Cardiac fibroblast (primary cell): Measurements from ENCODE around the gene SUPT3H.
"Not testable (repeated sequence)": the region's sequence is repeated elsewhere in the genome, so short reads cannot be mapped to it uniquely, and the experiment has no call there.

Experiments used
- DNase-seq, 2 donors: peaks; one replicate each; pipeline versions ENCODE4 v3.0.0 to v3.0.0-alpha.2; 2010; ENCODE audit warnings: low read depth in 2 of 2
- H3K4me3 ChIP-seq, 2 donors: replicated peaks in 1 of 2; 1 replicate in 1 of 2; 2 replicates in 1 of 2; pipeline ENCODE4 v1.5.1; 2011; ENCODE audit warnings: low read depth in 2 of 2, low read length in 2 of 2, mild to moderate bottlenecking in 2 of 2, moderate library complexity in 1 of 2
- CTCF ChIP-seq: IDR thresholded peaks from one replicate; pipeline ENCODE4 v1.5.1; 2011; ENCODE audit warnings: low read depth, mild to moderate bottlenecking, low read length, inconsistent platforms

The SUPT3H gene

GRCh38 chr6:45047573-45047972 is 330.2 kb downstream of the SUPT3H start:
- TF ChIP-seq CTCF, result no peak
- no peak overlapping the region for H3K4me3 ChIP-seq
- DNase-seq, result no peak

GRCh38 chr6:45045253-45045601 is 332.5 kb downstream of the SUPT3H start:
- no peak for TF ChIP-seq CTCF
- DNase-seq, result no peak
- no peak overlapping the region for H3K4me3 ChIP-seq

- no peak for TF ChIP-seq CTCF
- no peak for DNase-seq
- H3K4me3 ChIP-seq, result no peak overlapping the region
These were observed 333.1 kb downstream of the SUPT3H start for GRCh38 chr6:45044510-45045252.

GRCh38 chr6:45044086-45044485 is 333.6 kb downstream of the SUPT3H start:
- TF ChIP-seq CTCF, result no peak
- no peak overlapping the region for H3K4me3 ChIP-seq
- no peak for DNase-seq

- DNase-seq, H3K4me3 ChIP-seq: not testable (repeated sequence)
These were observed 335.1 kb downstream of the SUPT3H start for GRCh38 chr6:45042673-45043072.

- DNase-seq, result no peak
- no peak overlapping the region for H3K4me3 ChIP-seq
- no peak for TF ChIP-seq CTCF
These were observed 339.5 kb downstream of the SUPT3H start for GRCh38 chr6:45038226-45038625.

GRCh38 chr6:45036103-45036502 is 341.6 kb downstream of the SUPT3H start:
- no peak for DNase-seq
- H3K4me3 ChIP-seq, result no peak overlapping the region
- no peak for TF ChIP-seq CTCF
